Activated CD4-positive, alpha-beta T cell treated with anti-CD3 and anti-CD28 coated beads for 24 hours (primary cell): ENCODE data around the gene KBTBD8.

Experiments
- DNase-seq, 2 donors: peaks; one replicate each; pipeline ENCODE4 v3.0.0-alpha.2; 2020; ENCODE audit warnings: low read depth in 2 of 2

KBTBD8 gene

GRCh38 chr3:66998113-66998903 is at the start of gene KBTBD8:
Gene KBTBD8 (plus strand): TSS chr3:66998307. CDS start chr3:66998356, 49 bp downstream.
- DNase-seq, result peak; percentile 92 to 95

GRCh38 chr3:66948838-66949237 is 49.3 kb upstream of the KBTBD8 start:
- no peak for DNase-seq

- no peak for DNase-seq
Observed at GRCh38 chr3:66949898-66950297, 48.2 kb upstream of the KBTBD8 start.

- DNase-seq, result no peak
Observed at GRCh38 chr3:66952357-66952756, 45.8 kb upstream of the KBTBD8 start.

- DNase-seq, result no peak
Observed at GRCh38 chr3:66953934-66954445, 44.1 kb upstream of the KBTBD8 start.

GRCh38 chr3:66956742-66957141 is 41.4 kb upstream of the KBTBD8 start:
- DNase-seq, result no peak

GRCh38 chr3:66957367-66957766 is 40.7 kb upstream of the KBTBD8 start:
- no peak for DNase-seq

GRCh38 chr3:66958067-66958466 is 40.0 kb upstream of the KBTBD8 start:
- DNase-seq, result no peak

- DNase-seq, result no peak
Observed at GRCh38 chr3:66962664-66963063, 35.4 kb upstream of the KBTBD8 start.

- DNase-seq, result no peak
Observed at GRCh38 chr3:66971245-66971644, 26.9 kb upstream of the KBTBD8 start.

GRCh38 chr3:66971891-66972551 is 26.1 kb upstream of the KBTBD8 start:
- peak; percentile 38 to 52 for DNase-seq

GRCh38 chr3:66980791-66981190 is 17.3 kb upstream of the KBTBD8 start:
- DNase-seq, result no peak

GRCh38 chr3:66983101-66983500 is 15.0 kb upstream of the KBTBD8 start:
- no peak for DNase-seq

GRCh38 chr3:66985336-66985920 is 12.7 kb upstream of the KBTBD8 start:
- DNase-seq, result no peak

- no peak for DNase-seq
Observed at GRCh38 chr3:66986406-66986805, 11.7 kb upstream of the KBTBD8 start.

GRCh38 chr3:66989241-66989640 is 8.9 kb upstream of the KBTBD8 start:
- no peak for DNase-seq

- DNase-seq, result no peak
Observed at GRCh38 chr3:66989860-66990696, 8.0 kb upstream of the KBTBD8 start.

GRCh38 chr3:66991459-66991858 is 6.6 kb upstream of the KBTBD8 start:
- no peak for DNase-seq

GRCh38 chr3:66993082-66993481 is 5.0 kb upstream of the KBTBD8 start:
- DNase-seq, result no peak

- DNase-seq, result no peak
Observed at GRCh38 chr3:66994588-66994987, 3.5 kb upstream of the KBTBD8 start.

- no peak for DNase-seq
Observed at GRCh38 chr3:66996696-66997095, 1.4 kb upstream of the KBTBD8 start.
